ENCODE data around the gene LEMD3.

Gene LEMD3

DNA sequence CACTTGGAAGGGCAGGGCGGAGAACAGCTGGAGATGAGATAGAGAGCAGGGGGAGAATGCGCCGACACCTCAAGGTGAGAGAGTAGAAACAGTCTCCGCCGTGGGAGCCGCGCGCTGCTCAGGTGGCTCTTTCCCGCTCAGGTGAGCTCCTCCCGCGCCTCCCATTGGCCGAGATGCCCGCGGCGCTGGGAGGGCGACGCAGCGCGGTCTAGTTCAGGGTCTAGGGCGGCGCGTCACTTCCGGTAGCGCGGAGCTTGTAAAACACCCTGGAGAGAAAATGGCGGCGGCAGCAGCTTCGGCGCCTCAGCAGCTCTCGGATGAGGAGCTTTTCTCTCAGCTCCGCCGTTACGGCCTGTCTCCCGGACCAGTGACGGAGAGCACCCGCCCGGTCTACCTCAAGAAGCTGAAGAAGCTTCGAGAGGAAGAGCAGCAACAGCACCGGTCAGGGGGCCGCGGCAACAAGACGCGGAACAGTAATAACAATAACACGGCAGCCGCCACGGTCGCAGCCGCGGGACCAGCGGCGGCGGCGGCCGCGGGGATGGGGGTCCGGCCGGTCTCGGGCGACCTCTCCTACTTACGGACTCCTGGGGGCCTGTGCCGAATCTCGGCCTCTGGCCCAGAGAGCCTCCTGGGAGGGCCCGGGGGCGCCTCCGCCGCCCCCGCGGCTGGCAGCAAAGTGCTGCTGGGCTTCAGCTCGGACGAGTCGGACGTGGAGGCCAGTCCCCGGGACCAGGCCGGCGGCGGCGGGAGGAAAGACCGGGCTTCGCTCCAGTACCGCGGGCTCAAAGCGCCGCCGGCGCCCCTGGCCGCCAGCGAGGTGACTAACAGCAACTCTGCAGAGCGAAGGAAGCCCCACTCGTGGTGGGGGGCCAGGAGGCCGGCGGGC is at the start of gene LEMD3:
Gene LEMD3, plus strand, starts transcription at position 264 of the 889 bp plus-strand sequence. Its CDS starts 14 bp downstream, at position 278.
- Histone ChIP-seq H4K20me1 (ENCODE audit: insufficient read depth, low read length) (peaks cover 36% of the 10 kb centered on the region), H3K79me2 (ENCODE audit: insufficient read depth, low read length) (peaks cover 56% of the 10 kb centered on the region), H3K4me2 (ENCODE audit: insufficient read depth, low read length) (peak within 1 kb of the TSS; percentile 78), H3K36me3 (ENCODE audit: insufficient read depth, low read length) (peaks cover 22% of the 10 kb centered on the region), H3K27ac (ENCODE audit: low read length) (peak within 1 kb of the TSS; percentile 85), H3K4me3 (ENCODE audit: low read depth in 1 of 2, low read length in 2 of 2) (peak within 1 kb of the TSS; percentile 77 to 91), H3K4me1 (ENCODE audit: insufficient read depth, low read length) (peaks cover 51% of the 10 kb centered on the region), H2AFZ (ENCODE audit: low read depth, low read length) (peak within 1 kb of the TSS; percentile 93), H3K9ac (ENCODE audit: low read depth, low read length) (peak within 1 kb of the TSS; percentile 90), H3K9me3 (ENCODE audit: insufficient read depth, low read length, severe bottlenecking) (no peaks in the 10 kb centered on the region), H3K27me3 (ENCODE audit: insufficient read depth, low read length, poor library complexity) (no peaks in the 10 kb centered on the region)
- DNase-seq (peak; percentile 89), ATAC-seq (ENCODE audit: insufficient read depth, low read depth) (peak; percentile 89)
- no peak for TF ChIP-seq EZH2 (IDR thresholded peaks at IDR 0.05; ENCODE audit: borderline replicate concordance, low read depth, low read length, severe bottlenecking)
- TF ChIP-seq, protein P1, sequence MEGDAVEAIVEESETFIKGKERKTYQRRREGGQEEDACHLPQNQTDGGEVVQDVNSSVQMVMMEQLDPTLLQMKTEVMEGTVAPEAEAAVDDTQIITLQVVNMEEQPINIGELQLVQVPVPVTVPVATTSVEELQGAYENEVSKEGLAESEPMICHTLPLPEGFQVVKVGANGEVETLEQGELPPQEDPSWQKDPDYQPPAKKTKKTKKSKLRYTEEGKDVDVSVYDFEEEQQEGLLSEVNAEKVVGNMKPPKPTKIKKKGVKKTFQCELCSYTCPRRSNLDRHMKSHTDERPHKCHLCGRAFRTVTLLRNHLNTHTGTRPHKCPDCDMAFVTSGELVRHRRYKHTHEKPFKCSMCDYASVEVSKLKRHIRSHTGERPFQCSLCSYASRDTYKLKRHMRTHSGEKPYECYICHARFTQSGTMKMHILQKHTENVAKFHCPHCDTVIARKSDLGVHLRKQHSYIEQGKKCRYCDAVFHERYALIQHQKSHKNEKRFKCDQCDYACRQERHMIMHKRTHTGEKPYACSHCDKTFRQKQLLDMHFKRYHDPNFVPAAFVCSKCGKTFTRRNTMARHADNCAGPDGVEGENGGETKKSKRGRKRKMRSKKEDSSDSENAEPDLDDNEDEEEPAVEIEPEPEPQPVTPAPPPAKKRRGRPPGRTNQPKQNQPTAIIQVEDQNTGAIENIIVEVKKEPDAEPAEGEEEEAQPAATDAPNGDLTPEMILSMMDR (IDR thresholded peaks at IDR 0.05; ENCODE audit: borderline replicate concordance, extremely low read depth, low read length, poor library complexity, severe bottlenecking), result peak; percentile 6

DNA sequence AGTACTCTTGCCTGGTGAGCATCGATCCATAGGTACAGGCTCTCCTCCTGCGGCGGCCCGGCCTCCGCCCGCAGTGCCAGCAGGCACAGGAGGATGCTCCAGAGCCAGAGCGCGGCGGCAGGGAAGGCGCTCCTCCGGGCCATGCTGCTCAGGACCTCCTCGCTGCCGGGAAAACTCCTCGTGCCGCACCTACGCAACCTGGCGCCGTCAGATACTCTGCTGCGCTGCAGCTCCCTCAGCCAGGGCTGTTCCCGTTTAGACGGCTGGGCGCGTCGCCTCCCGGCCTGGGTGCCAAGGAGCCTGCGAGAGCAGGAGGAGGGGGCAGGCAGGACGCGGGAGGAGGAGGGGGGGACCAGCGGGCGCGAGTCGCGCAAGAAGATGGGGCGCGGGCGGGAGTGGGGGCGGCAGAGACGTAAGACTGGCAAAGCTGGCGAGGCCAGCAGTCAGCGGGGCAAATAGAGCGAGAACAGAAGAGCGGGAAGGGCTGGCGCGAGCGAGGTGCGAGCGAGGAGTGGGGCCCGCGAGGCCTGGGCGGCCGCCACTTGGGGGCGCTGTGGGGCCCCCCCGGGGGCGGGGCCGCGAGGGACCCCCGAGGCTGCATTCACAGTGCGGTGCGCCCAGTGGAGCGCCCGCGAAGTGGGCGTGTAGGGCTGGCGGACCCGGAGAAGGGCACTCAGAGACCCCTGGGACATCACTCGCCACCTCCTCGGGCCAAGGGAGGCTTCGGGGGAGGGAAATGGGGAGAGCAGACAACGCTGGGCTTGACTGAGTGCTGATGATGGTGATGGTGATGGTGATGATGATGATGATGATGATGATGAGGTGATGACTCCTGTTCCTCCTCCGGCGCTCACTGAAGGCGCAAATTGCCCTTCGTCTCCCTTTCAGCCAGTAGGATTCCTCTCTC is 48.1 kb upstream of the LEMD3 start, which contains the start of gene WIF1:
Gene WIF1, minus strand, starts transcription at position 257 of the 907 bp plus-strand sequence. Its CDS starts 114 bp downstream, at position 143.
- H3K4me3 ChIP-seq (ENCODE audit: low read depth in 1 of 2, low read length in 2 of 2), result no peak within 1 kb of the TSS
- no peak within 1 kb of the TSS for H3K27ac ChIP-seq (ENCODE audit: low read length)
- no peaks in the 10 kb centered on the region for H4K20me1 ChIP-seq (ENCODE audit: insufficient read depth, low read length)
- no peaks in the 10 kb centered on the region for H3K79me2 ChIP-seq (ENCODE audit: insufficient read depth, low read length)
- no peaks in the 10 kb centered on the region for H3K4me1 ChIP-seq (ENCODE audit: insufficient read depth, low read length)
- DNase-seq, result no peak
- peaks cover 9% of the 10 kb centered on the region for H3K27me3 ChIP-seq (ENCODE audit: insufficient read depth, low read length, poor library complexity)
- no peak within 1 kb of the TSS for H3K9ac ChIP-seq (ENCODE audit: low read depth, low read length)
- no peak within 1 kb of the TSS for H2AFZ ChIP-seq (ENCODE audit: low read depth, low read length)
- no peaks in the 10 kb centered on the region for H3K9me3 ChIP-seq (ENCODE audit: insufficient read depth, low read length, severe bottlenecking)
- H3K36me3 ChIP-seq (ENCODE audit: insufficient read depth, low read length), result no peaks in the 10 kb centered on the region
- H3K4me2 ChIP-seq (ENCODE audit: insufficient read depth, low read length), result no peak within 1 kb of the TSS
- no peak for ATAC-seq (ENCODE audit: insufficient read depth, low read depth)
- TF ChIP-seq, protein P1 (IDR thresholded peaks at IDR 0.05; ENCODE audit: borderline replicate concordance, extremely low read depth, low read length, poor library complexity, severe bottlenecking), result peak; percentile 25
- TF ChIP-seq EZH2 (IDR thresholded peaks at IDR 0.05; ENCODE audit: borderline replicate concordance, low read depth, low read length, severe bottlenecking), result no peak

DNA sequence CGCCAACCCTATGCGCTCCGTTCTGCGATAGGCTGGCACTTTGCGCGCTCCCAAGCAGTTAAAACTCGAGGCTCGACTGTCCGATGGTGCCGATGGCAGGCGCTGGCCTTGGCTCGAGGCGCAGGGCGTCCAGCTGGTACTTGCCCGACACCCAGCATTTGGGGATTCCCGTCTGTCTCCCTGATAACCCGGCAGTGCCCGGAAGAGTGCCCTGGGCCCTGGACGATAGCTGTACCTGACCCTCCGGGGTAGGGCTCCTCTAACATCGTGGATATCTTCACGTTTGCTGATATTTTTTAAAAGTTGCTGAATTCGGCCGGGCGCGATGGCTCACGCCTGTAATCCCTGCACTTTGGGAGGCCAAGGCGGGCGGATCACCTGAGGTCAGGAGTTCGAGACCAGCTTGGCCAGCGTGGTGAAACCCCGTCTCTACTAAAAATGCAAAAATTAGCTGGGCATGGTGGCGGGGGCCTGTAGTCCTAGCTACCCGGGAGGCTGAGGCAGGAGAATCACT is 47.4 kb upstream of the LEMD3 start:
- Histone ChIP-seq H3K27me3 (ENCODE audit: insufficient read depth, low read length, poor library complexity) (peaks cover 15% of the 10 kb centered on the region), H2AFZ (ENCODE audit: low read depth, low read length) (no peak overlapping the region), H3K4me2 (ENCODE audit: insufficient read depth, low read length) (no peak overlapping the region), H3K79me2 (ENCODE audit: insufficient read depth, low read length) (no peaks in the 10 kb centered on the region), H3K4me3 (ENCODE audit: low read depth in 1 of 2, low read length in 2 of 2) (no peak overlapping the region), H3K4me1 (ENCODE audit: insufficient read depth, low read length) (no peaks in the 10 kb centered on the region), H3K36me3 (ENCODE audit: insufficient read depth, low read length) (no peaks in the 10 kb centered on the region), H3K27ac (ENCODE audit: low read length) (no peak overlapping the region), H3K9ac (ENCODE audit: low read depth, low read length) (no peak overlapping the region), H4K20me1 (ENCODE audit: insufficient read depth, low read length) (no peaks in the 10 kb centered on the region), H3K9me3 (ENCODE audit: insufficient read depth, low read length, severe bottlenecking) (no peaks in the 10 kb centered on the region)
- TF ChIP-seq, protein P1 (IDR thresholded peaks at IDR 0.05; ENCODE audit: borderline replicate concordance, extremely low read depth, low read length, poor library complexity, severe bottlenecking), result no peak
- TF ChIP-seq EZH2 (IDR thresholded peaks at IDR 0.05; ENCODE audit: borderline replicate concordance, low read depth, low read length, severe bottlenecking), result no peak
- DNase-seq (no peak), ATAC-seq (ENCODE audit: insufficient read depth, low read depth) (no peak)

Measured in DND-41 (cell line).